GM23248 (cell line): ENCODE measurements around the gene MTHFSD. TPM values are rescaled to one million over a fixed set of nuclear protein-coding genes. Genes with fewer than 3 reads are reported as not detected.

ENCODE experiments used
- DNase-seq: peaks from one replicate; pipeline ENCODE4 v3.0.0-alpha.2; 2015
- H2AFZ ChIP-seq: fragments of 200-600 bp; sonication (generic); 2 replicates; pipeline ENCODE4 v1.6.1; 2016; ENCODE audit warnings: antibody characterized with exemption
- H3F3A ChIP-seq: fragments of 200-600 bp; sonication (generic); 2 replicates; pipeline ENCODE4 v1.6.1; 2016; ENCODE audit warnings: mild to moderate bottlenecking, antibody characterized with exemption, mixed run types; ENCODE audit not compliant: insufficient read depth
- H3K27ac ChIP-seq: fragments of 200-600 bp; sonication (generic); 2 replicates; pipeline ENCODE4 v1.5.1; 2016; ENCODE audit warnings: mild to moderate bottlenecking
- H3K27me3 ChIP-seq: fragments of 200-600 bp; sonication (generic); replicated peaks from 2 replicates; pipeline ENCODE4 v1.6.1; 2016; ENCODE audit warnings: mild to moderate bottlenecking; ENCODE audit not compliant: insufficient read depth
- H3K36me3 ChIP-seq: fragments of 200-600 bp; sonication (generic); 2 replicates; pipeline ENCODE4 v1.6.1; 2016; ENCODE audit warnings: low read depth, mild to moderate bottlenecking
- H3K4me1 ChIP-seq: fragments of 200-600 bp; sonication (generic); 2 replicates; pipeline ENCODE4 v1.6.1; 2016; ENCODE audit warnings: mild to moderate bottlenecking; ENCODE audit not compliant: insufficient read depth
- H3K4me2 ChIP-seq: fragments of 200-600 bp; sonication (generic); one replicate; pipeline ENCODE4 v1.6.1; 2016; ENCODE audit warnings: mild to moderate bottlenecking; ENCODE audit not compliant: unreplicated experiment
- H3K4me3 ChIP-seq: fragments of 200-600 bp; sonication (generic); 2 replicates; pipeline ENCODE4 v1.5.1; 2016; ENCODE audit warnings: mild to moderate bottlenecking
- H3K79me2 ChIP-seq: fragments of 200-600 bp; sonication (generic); 2 replicates; pipeline ENCODE4 v1.6.1; 2016; ENCODE audit warnings: mild to moderate bottlenecking; ENCODE audit not compliant: insufficient read depth
- H3K9ac ChIP-seq: fragments of 200-600 bp; sonication (generic); 2 replicates; pipeline ENCODE4 v1.6.1; 2016; ENCODE audit warnings: mild to moderate bottlenecking
- H3K9me2 ChIP-seq: fragments of 200-600 bp; sonication (generic); 2 replicates; pipeline ENCODE4 v1.6.1; 2016; ENCODE audit warnings: mixed run types, mild to moderate bottlenecking, moderate library complexity; ENCODE audit not compliant: insufficient read depth
- H3K9me3 ChIP-seq: fragments of 200-600 bp; sonication (generic); one replicate; pipeline ENCODE4 v1.6.1; 2017; ENCODE audit warnings: low read depth
- H4K20me1 ChIP-seq: fragments of 200-600 bp; sonication (generic); 2 replicates; pipeline ENCODE4 v1.6.0; 2016; ENCODE audit not compliant: insufficient read depth
- EZH2 ChIP-seq: fragments of 200-600 bp; sonication (generic); IDR thresholded peaks from 2 replicates; pipeline ENCODE4 v1.6.1; 2018; ENCODE audit warnings: antibody characterized with exemption, mild to moderate bottlenecking; ENCODE audit not compliant: insufficient read depth, poor library complexity, severe bottlenecking
- EZH2phosphoT487 ChIP-seq: fragments of 200-600 bp; sonication (generic); IDR thresholded peaks from 2 replicates; pipeline ENCODE4 v1.6.1; 2018; ENCODE audit warnings: antibody characterized with exemption, moderate library complexity, mild to moderate bottlenecking, low read depth; ENCODE audit not compliant: insufficient read depth
- WGBS, 2 experiments: methylation state at CpG; one replicate each; pipeline ENCODE4 v1.1.6; 2015 to 2017; ENCODE audit warnings: low lambda C conversion rate in 2 of 2, low coverage in 1 of 2; ENCODE audit errors: missing lambda C conversion rate in 2 of 2; 5-methylcytosine and 5-hydroxymethylcytosine counted together
- in situ Hi-C: fragments of 300-500 bp; cut with MboI; formaldehyde crosslinking; loops from 2 replicates; pipeline ENCODE4 v1.15.0; 2020
- polyA plus RNA-seq: library from polyadenylated mRNA; unstranded; fragments of >200 nt; fragmentation: Nextera tagmentation; extraction: Ambion mirVana; gene quantifications from 2 replicates; pipeline ENCODE4 v1.2.1, GENCODE V29; 2016
- total RNA-seq: library from RNA; depleted of rRNA; stranded (reverse); fragments of >200 nt; shearing (Covaris generic); gene quantifications from 2 replicates; pipeline ENCODE4 v1.2.3, GENCODE V29; 2014; rRNA removed

Gene MTHFSD
- total RNA-seq (12.9 and 14.0 TPM in 2 replicates), polyA plus RNA-seq (12.4 and 14.0 TPM in 2 replicates)

GRCh38 chr16:86554917-86555703 is at the start of gene MTHFSD:
Gene MTHFSD (minus strand): TSS chr16:86555235. CDS start chr16:86555184, 51 bp downstream.
- TF ChIP-seq EZH2phosphoT487 = no peak
- no peak for TF ChIP-seq EZH2
- WGBS, 2 experiments = 4% methylated on average over 56 to 67 of the region's 70 CpGs
- peaks cover 10% of the 10 kb centered on the region for H3K4me1 ChIP-seq
- peak within 1 kb of the TSS; percentile 90 for H3K4me3 ChIP-seq
- H3K79me2 ChIP-seq = peaks cover 16% of the 10 kb centered on the region
- H3K27me3 ChIP-seq = 0 out of 2 replicates have a peak, but pooled peaks cover 8% of the 10 kb centered on the region
- peak within 1 kb of the TSS; percentile 95 for H2AFZ ChIP-seq
- H3K9me3 ChIP-seq = no peaks in the 10 kb centered on the region
- H3F3A ChIP-seq = peaks cover 5% of the 10 kb centered on the region; the same call in 1 of the 2 replicates
- in situ Hi-C loops = no loop called here
- H4K20me1 ChIP-seq = no peaks in the 10 kb centered on the region
- peak; percentile 95 for DNase-seq
- peak within 1 kb of the TSS; percentile 55 for H3K27ac ChIP-seq
- H3K9ac ChIP-seq = peak within 1 kb of the TSS; percentile 95
- no peaks in the 10 kb centered on the region for H3K9me2 ChIP-seq
- peak within 1 kb of the TSS; percentile 92 for H3K4me2 ChIP-seq
- H3K36me3 ChIP-seq = no peaks in the 10 kb centered on the region

DNA sequence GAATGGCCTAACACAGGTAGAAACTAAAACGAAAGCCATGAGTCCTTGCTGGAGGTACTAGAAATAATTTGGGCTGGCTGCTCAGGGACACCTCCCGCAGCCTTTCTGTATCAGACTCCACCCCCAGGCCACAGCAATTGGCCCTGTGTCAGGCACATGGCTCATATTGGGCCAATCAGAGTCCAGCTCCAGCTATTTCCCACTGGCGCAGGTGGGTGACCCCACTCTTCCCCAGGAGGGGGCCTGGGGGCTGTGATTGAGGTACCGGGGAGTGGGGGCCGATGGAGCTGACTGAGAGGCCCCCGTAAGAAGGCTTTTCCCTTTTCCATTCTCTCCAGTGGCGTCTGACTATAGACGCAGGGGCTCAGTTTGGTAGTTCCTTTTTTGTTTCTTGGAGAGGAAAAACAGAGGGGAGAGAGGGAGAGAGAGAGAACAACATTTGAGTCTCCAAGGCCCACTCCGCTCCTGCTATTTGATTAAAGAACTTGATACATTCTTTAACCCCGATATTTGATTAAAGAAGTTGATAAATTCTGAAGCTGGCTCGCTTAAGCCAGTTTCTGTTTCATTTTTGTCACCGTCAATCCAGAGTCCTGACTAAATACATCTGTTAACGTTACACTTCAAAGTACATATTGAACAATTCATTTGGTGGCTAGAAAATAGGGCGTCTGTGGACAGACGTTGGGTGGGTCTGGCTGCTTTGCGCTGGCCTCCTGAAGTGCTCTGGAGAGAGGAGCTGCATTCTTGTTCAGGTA is 49.6 kb upstream of the MTHFSD start:
- peaks cover 16% of the 10 kb centered on the region for H3K4me1 ChIP-seq
- H3K79me2 ChIP-seq = no peaks in the 10 kb centered on the region
- in situ Hi-C loops = no loop called here
- peak overlapping the region; percentile 85 for H2AFZ ChIP-seq
- no peaks in the 10 kb centered on the region for H3K9me2 ChIP-seq
- DNase-seq = no peak
- peak overlapping the region; percentile 64 for H3K4me2 ChIP-seq
- TF ChIP-seq EZH2phosphoT487 = no peak
- no peak for TF ChIP-seq EZH2
- no peaks in the 10 kb centered on the region for H4K20me1 ChIP-seq
- H3K9me3 ChIP-seq = no peaks in the 10 kb centered on the region
- H3K4me3 ChIP-seq = peak overlapping the region; percentile 51
- H3K27ac ChIP-seq = no peak overlapping the region
- peak overlapping the region; percentile 28; the same call in 1 of the 2 replicates for H3K9ac ChIP-seq
- no peaks in the 10 kb centered on the region for H3K27me3 ChIP-seq
- peaks cover 11% of the 10 kb centered on the region for H3F3A ChIP-seq
- no peaks in the 10 kb centered on the region for H3K36me3 ChIP-seq
- WGBS, 2 experiments = 40 to 45% methylated on average over 15 to 16 of the region's 16 CpGs

GRCh38 chr16:86602521-86602920 is 47.5 kb upstream of the MTHFSD start:
- no peak for DNase-seq
- no peaks in the 10 kb centered on the region for H4K20me1 ChIP-seq
- no peaks in the 10 kb centered on the region for H3K9me3 ChIP-seq
- TF ChIP-seq EZH2phosphoT487 (no peak), EZH2 (no peak)
- H3K27me3 ChIP-seq = no peaks in the 10 kb centered on the region
- WGBS, 2 experiments = 90 to 91% methylated on average over 4 of the region's 4 CpGs
- no peak overlapping the region for H3K27ac ChIP-seq
- no peak overlapping the region for H3K4me2 ChIP-seq
- no peak overlapping the region for H2AFZ ChIP-seq
- no peaks in the 10 kb centered on the region for H3K36me3 ChIP-seq
- peaks cover 16% of the 10 kb centered on the region for H3K4me1 ChIP-seq
- H3K9ac ChIP-seq = no peak overlapping the region
- in situ Hi-C loops = no loop called here
- H3K9me2 ChIP-seq = no peaks in the 10 kb centered on the region
- H3K4me3 ChIP-seq = no peak overlapping the region
- H3F3A ChIP-seq = peaks cover 9% of the 10 kb centered on the region
- H3K79me2 ChIP-seq = no peaks in the 10 kb centered on the region

GRCh38 chr16:86601356-86601755 is 46.3 kb upstream of the MTHFSD start:
- H3F3A ChIP-seq = peaks cover 9% of the 10 kb centered on the region
- H3K4me2 ChIP-seq = no peak overlapping the region
- H3K9ac ChIP-seq = no peak overlapping the region
- 73 to 85% methylated on average over 2 of the region's 2 CpGs for WGBS, 2 experiments
- H3K27ac ChIP-seq = no peak overlapping the region
- H2AFZ ChIP-seq = no peak overlapping the region
- H3K79me2 ChIP-seq = no peaks in the 10 kb centered on the region
- peaks cover 16% of the 10 kb centered on the region for H3K4me1 ChIP-seq
- no peak for DNase-seq
- no peaks in the 10 kb centered on the region for H3K9me3 ChIP-seq
- in situ Hi-C loops = no loop called here
- no peaks in the 10 kb centered on the region for H4K20me1 ChIP-seq
- no peaks in the 10 kb centered on the region for H3K36me3 ChIP-seq
- no peaks in the 10 kb centered on the region for H3K27me3 ChIP-seq
- TF ChIP-seq EZH2phosphoT487 (no peak), EZH2 (no peak)
- H3K9me2 ChIP-seq = no peaks in the 10 kb centered on the region
- H3K4me3 ChIP-seq = no peak overlapping the region
